HEK293T (cell line): ENCODE data around the gene NUAK1.

ENCODE experiments used
- ARNT ChIP-seq: fragments of 450-650 bp; IDR thresholded peaks from 2 replicates; pipeline ENCODE4 v1.6.1; 2017; ENCODE audit warnings: mild to moderate bottlenecking
- BHLHE40 ChIP-seq: fragments of 450-650 bp; IDR thresholded peaks from 2 replicates; pipeline ENCODE4 v1.6.1; 2016; ENCODE audit warnings: mild to moderate bottlenecking, moderate library complexity, borderline replicate concordance
- CTBP1 ChIP-seq: fragments of 450-650 bp; IDR thresholded peaks from 2 replicates; pipeline ENCODE4 v1.6.1; 2016; ENCODE audit warnings: borderline replicate concordance
- ELF4 ChIP-seq: fragments of 450-650 bp; IDR thresholded peaks from 2 replicates; pipeline ENCODE4 v1.6.1; 2017; ENCODE audit warnings: antibody characterized with exemption
- FOXA1 ChIP-seq: fragments of 450-650 bp; IDR thresholded peaks from 2 replicates; pipeline ENCODE4 v1.6.1; 2016; ENCODE audit warnings: mild to moderate bottlenecking
- FOXK2 ChIP-seq: fragments of 450-650 bp; IDR thresholded peaks from 2 replicates; pipeline ENCODE4 v1.6.1; 2016; ENCODE audit warnings: mild to moderate bottlenecking
- FOXM1 ChIP-seq: fragments of 450-650 bp; IDR thresholded peaks from 2 replicates; pipeline ENCODE4 v1.6.1; 2017; ENCODE audit warnings: mild to moderate bottlenecking, borderline replicate concordance
- HDGF ChIP-seq: fragments of 450-650 bp; IDR thresholded peaks from 2 replicates; pipeline ENCODE4 v1.6.1; 2017; ENCODE audit warnings: antibody characterized with exemption, borderline replicate concordance
- LEF1 ChIP-seq: fragments of 450-650 bp; IDR thresholded peaks from 2 replicates; pipeline ENCODE4 v1.6.1; 2017; ENCODE audit warnings: mild to moderate bottlenecking, borderline replicate concordance
- NFRKB ChIP-seq: fragments of 450-650 bp; IDR thresholded peaks from 2 replicates; pipeline ENCODE4 v1.6.1; 2016; ENCODE audit warnings: mild to moderate bottlenecking, moderate library complexity
- SP1 ChIP-seq: fragments of 450-650 bp; IDR thresholded peaks from 2 replicates; pipeline ENCODE4 v1.6.1; 2017
- SUZ12 ChIP-seq: fragments of 450-650 bp; IDR thresholded peaks from 2 replicates; pipeline ENCODE4 v1.6.1; 2016; ENCODE audit warnings: mild to moderate bottlenecking
- TARDBP ChIP-seq: fragments of 450-650 bp; IDR thresholded peaks from 2 replicates; pipeline ENCODE4 v1.6.1; 2016
- ZNF384 ChIP-seq: fragments of 450-650 bp; IDR thresholded peaks from 2 replicates; pipeline ENCODE4 v1.6.1; 2016

DNA sequence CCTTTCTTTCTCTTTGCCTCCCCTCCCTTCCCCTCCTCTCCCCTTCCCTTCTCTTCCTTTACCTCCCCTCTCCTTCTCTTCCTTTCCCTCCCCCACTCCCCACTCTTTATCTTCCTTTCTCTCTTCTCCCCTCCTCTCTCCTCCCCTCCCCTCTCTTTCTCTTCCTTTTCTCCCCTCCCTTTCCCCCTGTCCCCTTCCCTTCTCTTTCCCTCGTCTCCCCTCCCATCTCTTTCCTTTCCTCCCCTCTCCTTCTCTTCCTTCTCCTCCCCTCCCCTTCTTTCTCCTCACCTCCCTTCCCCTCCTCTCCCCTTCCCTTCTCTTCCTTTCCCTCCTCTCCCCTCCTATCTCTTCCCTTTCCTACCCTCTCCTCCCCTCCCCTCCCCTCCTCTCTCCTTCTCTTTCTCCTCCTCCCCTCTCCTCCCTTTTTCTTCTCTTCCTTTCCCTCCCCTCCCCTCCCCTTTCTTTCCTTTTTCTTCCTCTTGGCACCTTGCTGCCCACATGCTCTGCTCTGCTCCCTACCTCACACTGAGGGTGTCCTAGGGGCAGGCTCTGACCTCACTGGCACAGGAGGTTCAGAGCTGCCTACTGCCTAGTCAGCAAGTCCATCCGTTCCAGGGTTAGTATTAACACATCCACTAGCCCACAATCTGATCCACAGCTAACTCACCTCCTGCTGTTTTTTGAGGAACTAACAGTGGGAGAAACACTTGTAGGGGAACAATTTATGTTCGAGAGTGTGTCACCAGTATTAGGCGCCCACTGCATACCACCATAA, 101.0 kb downstream of the NUAK1 start:
- TF ChIP-seq FOXA1 (no peak), ZNF384 (no peak), TARDBP (no peak), FOXM1 (no peak), SP1 (no peak), CTBP1 (no peak), FOXK2 (no peak), ELF4 (no peak), HDGF (no peak), BHLHE40 (no peak), LEF1 (no peak), ARNT (no peak), NFRKB (no peak), SUZ12 (no peak)
